A673 (cell line): ENCODE measurements around the gene TPRKB. TPM values are rescaled to one million over a fixed set of nuclear protein-coding genes. Genes with fewer than 3 reads are reported as not detected.

ENCODE experiments used
- BruUV-seq: library from RNA; stranded (reverse); fragments of 400-500 nt; replicated peaks from 2 replicates; lab custom pipeline; 2021; lab: Mats Ljungman, UMichigan
- CTCF ChIA-PET: fragments of 300-600 bp; sonication (Branson Sonifier 250); formaldehyde crosslinking; loops from one replicate; lab custom pipeline; 2022; ENCODE audit warnings: antibody characterized with exemption; lab: Charles Lee
- POLR2A ChIA-PET: fragments of 300-600 bp; sonication (Branson Sonifier 250); formaldehyde crosslinking; loops from one replicate; lab custom pipeline; 2022; ENCODE audit warnings: antibody characterized with exemption; ENCODE audit not compliant: low non-redundant PET; lab: Charles Lee
- DNase-seq: peaks from one replicate; pipeline ENCODE4 v3.0.0-alpha.2; 2015; ENCODE audit warnings: low spot score
- H3K27ac ChIP-seq: fragments of 200-600 bp; sonication (generic); 2 replicates; pipeline ENCODE4 v1.5.1; 2016; ENCODE audit warnings: mixed run types, low read depth, mild to moderate bottlenecking, mixed read lengths, antibody characterized with exemption, low read length; ENCODE audit not compliant: poor library complexity, severe bottlenecking
- H3K27me3 ChIP-seq: fragments of 200-600 bp; sonication (generic); replicated peaks from 2 replicates; pipeline ENCODE4 v1.6.1; 2017; ENCODE audit warnings: mixed run types, low read depth, mild to moderate bottlenecking, mixed read lengths, antibody characterized with exemption, low read length; ENCODE audit not compliant: insufficient read depth, poor library complexity
- H3K36me3 ChIP-seq: fragments of 200-600 bp; sonication (generic); 2 replicates; pipeline ENCODE4 v1.6.1; 2016; ENCODE audit warnings: mixed run types, mild to moderate bottlenecking, mixed read lengths, antibody characterized with exemption, low read length; ENCODE audit not compliant: insufficient read depth, poor library complexity, severe bottlenecking
- H3K4me1 ChIP-seq: fragments of 200-600 bp; sonication (generic); 2 replicates; pipeline ENCODE4 v1.6.1; 2017; ENCODE audit warnings: mixed run types, mild to moderate bottlenecking, mixed read lengths, antibody characterized with exemption, low read length; ENCODE audit not compliant: insufficient read depth, poor library complexity, severe bottlenecking
- H3K4me3 ChIP-seq: fragments of 200-600 bp; sonication (generic); 2 replicates; pipeline ENCODE4 v1.5.1; 2016; ENCODE audit warnings: low read depth, mixed run types, mild to moderate bottlenecking, mixed read lengths, low read length; ENCODE audit not compliant: poor library complexity, severe bottlenecking
- H3K9me3 ChIP-seq: fragments of 200-600 bp; sonication (generic); 2 replicates; pipeline ENCODE4 v1.6.1; 2016; ENCODE audit warnings: mixed run types, low read depth, mild to moderate bottlenecking, mixed read lengths, antibody characterized with exemption, low read length; ENCODE audit not compliant: poor library complexity, severe bottlenecking
- EZH2 ChIP-seq: fragments of 200-600 bp; sonication (generic); IDR thresholded peaks from 2 replicates; pipeline ENCODE4 v1.6.1; 2017; ENCODE audit warnings: borderline replicate concordance, low read depth, mild to moderate bottlenecking, mixed read lengths, antibody characterized with exemption, low read length; ENCODE audit not compliant: poor library complexity, severe bottlenecking
- intact Hi-C: fragments of 100-400 bp; cut with micrococcal nuclease; formaldehyde crosslinking; loops from one replicate; pipeline ENCODE4 v1.10.0; 2022; ENCODE audit not compliant: unreplicated experiment
- total RNA-seq: library from RNA; stranded (reverse); gene quantifications from 2 replicates; pipeline ENCODE4 v1.2.3, GENCODE V29; 2021
- TF ChIP-seq, protein P1 (sequence below): fragments of 300-800, 200-600 bp; sonication (generic); conservative IDR thresholded peaks from 2 replicates; pipeline ENCODE4 v1.5.1; 2017; ENCODE audit warnings: low read depth, mild to moderate bottlenecking, antibody characterized with exemption, low read length, moderate library complexity, mixed read lengths

The TPRKB gene
- total RNA-seq, 1 experiment from 2014 or later, result 57.3 TPM

DNA sequence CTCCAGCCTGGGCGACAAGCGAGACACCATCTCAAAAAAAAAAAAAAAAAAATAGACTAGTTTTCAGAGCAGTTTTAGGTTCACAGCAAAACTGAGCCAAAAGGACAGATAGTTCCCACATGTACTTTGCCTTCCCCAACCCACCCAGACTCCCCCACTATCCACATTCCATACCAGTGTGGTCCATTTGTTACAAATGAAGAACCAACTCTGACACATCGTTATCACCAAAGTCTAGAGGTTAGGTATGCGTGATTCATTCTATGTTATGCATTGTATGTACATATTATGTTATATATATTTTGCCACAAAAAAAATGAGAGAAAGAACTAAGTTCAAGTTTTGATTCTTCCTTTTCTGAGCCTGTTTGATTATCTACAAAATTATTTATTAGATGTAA is 39.2 kb upstream of the TPRKB start:
- TF ChIP-seq EZH2, result no peak
- TF ChIP-seq, protein P1, sequence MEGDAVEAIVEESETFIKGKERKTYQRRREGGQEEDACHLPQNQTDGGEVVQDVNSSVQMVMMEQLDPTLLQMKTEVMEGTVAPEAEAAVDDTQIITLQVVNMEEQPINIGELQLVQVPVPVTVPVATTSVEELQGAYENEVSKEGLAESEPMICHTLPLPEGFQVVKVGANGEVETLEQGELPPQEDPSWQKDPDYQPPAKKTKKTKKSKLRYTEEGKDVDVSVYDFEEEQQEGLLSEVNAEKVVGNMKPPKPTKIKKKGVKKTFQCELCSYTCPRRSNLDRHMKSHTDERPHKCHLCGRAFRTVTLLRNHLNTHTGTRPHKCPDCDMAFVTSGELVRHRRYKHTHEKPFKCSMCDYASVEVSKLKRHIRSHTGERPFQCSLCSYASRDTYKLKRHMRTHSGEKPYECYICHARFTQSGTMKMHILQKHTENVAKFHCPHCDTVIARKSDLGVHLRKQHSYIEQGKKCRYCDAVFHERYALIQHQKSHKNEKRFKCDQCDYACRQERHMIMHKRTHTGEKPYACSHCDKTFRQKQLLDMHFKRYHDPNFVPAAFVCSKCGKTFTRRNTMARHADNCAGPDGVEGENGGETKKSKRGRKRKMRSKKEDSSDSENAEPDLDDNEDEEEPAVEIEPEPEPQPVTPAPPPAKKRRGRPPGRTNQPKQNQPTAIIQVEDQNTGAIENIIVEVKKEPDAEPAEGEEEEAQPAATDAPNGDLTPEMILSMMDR, result no peak
- ChIA-PET POLR2A (interaction anchor here (0.6 kb wide), 1 partner anchor 200 kb away, joined by 23 read pairs; no protein-coding TSS in a partner anchor), CTCF (no interaction called here)
- no peak overlapping the region for H3K4me3 ChIP-seq
- H3K4me1 ChIP-seq, result no peaks in the 10 kb centered on the region
- BruUV-seq, result no TSS peak
- H3K27me3 ChIP-seq, result no peaks in the 10 kb centered on the region
- no peaks in the 10 kb centered on the region for H3K9me3 ChIP-seq
- H3K36me3 ChIP-seq, result peaks cover 36% of the 10 kb centered on the region
- DNase-seq, result no peak
- H3K27ac ChIP-seq, result no peak overlapping the region
- intact Hi-C loops, result no loop called here

DNA sequence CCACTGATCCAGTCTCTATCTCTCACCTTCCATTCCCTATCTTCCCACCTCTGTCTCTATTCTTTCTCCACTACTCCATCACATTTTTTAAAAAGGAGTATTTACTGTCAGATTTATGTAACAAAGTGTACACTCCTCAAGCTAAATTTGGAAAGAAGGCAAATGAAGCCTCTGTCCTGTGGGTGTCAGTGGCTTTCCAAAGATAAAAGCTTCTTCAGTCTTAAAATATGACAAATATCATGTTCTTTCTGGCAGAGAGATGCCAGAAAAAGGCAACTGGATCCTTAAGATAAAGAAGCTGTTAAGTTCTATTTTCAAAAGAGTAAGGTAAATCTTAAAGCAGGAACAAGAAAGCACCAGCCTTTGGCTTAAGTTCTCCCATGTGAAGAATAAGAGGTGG is 35.7 kb upstream of the TPRKB start:
- no peaks in the 10 kb centered on the region for H3K27me3 ChIP-seq
- no peak overlapping the region for H3K27ac ChIP-seq
- BruUV-seq, result no TSS peak
- ChIA-PET CTCF (no interaction called here), POLR2A (no interaction called here)
- peaks cover 50% of the 10 kb centered on the region for H3K36me3 ChIP-seq
- no peaks in the 10 kb centered on the region for H3K4me1 ChIP-seq
- intact Hi-C loops, result no loop called here
- H3K9me3 ChIP-seq, result no peaks in the 10 kb centered on the region
- H3K4me3 ChIP-seq, result no peak overlapping the region
- no peak for DNase-seq
- TF ChIP-seq, protein P1, result no peak
- no peak for TF ChIP-seq EZH2

DNA sequence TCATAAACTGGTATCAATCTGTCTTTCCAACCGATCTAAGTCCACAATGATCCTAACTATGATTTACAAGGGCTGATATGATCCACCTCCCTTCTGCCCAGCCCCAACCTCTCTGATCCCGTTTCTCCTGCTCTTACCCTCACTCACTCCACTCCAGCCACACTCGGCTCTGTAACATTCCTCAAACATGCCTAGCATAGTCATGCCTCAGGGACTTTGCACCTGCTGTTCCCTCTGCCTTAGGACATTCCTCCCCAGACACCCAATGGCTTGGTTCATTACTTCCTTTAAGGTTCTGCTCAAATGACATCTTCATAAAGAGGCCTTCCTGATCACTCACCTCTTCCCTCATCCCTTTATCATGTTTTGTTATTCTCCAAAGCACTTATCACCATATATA is 33.6 kb upstream of the TPRKB start:
- no TSS peak for BruUV-seq
- H3K36me3 ChIP-seq, result peaks cover 51% of the 10 kb centered on the region
- POLR2A ChIA-PET, result no interaction called here

More for the DNA sequence above, 33.6 kb upstream of the TPRKB start:
- TF ChIP-seq, protein P1, result no peak
- no peak for TF ChIP-seq EZH2
- Histone ChIP-seq H3K27me3 (no peaks in the 10 kb centered on the region), H3K9me3 (no peaks in the 10 kb centered on the region), H3K4me1 (no peaks in the 10 kb centered on the region), H3K4me3 (no peak overlapping the region), H3K27ac (no peak overlapping the region)
- intact Hi-C loops, result no loop called here
- CTCF ChIA-PET, result no interaction called here
- no peak for DNase-seq
